Testis (tissue), 3 donors: ENCODE data around the gene AP5Z1. TPM values are rescaled to one million over a fixed set of nuclear protein-coding genes. Genes with fewer than 3 reads are reported as not detected.

Experiments
- DNase-seq: peaks from one replicate; pipeline ENCODE4 v3.0.0-alpha.2; 2019
- H3K27ac ChIP-seq, 2 donors: fragments of 200-600 bp; sonication (generic); one replicate each; pipeline ENCODE4 v1.5.1; 2019
- H3K27me3 ChIP-seq: fragments of 200-600 bp; sonication (generic); one replicate; pipeline ENCODE4 v1.5.1; 2019
- H3K36me3 ChIP-seq: fragments of 200-600 bp; sonication (generic); one replicate; pipeline ENCODE4 v1.5.1; 2017; ENCODE audit warnings: low read depth; ENCODE audit errors: missing control alignments
- H3K4me1 ChIP-seq: fragments of 200-600 bp; sonication (generic); one replicate; pipeline ENCODE4 v1.5.1; 2019
- H3K4me3 ChIP-seq, 2 donors: fragments of 200-600 bp; sonication (generic); one replicate each; pipeline ENCODE4 v1.5.1; 2017 to 2019
- H3K9me3 ChIP-seq: fragments of 200-600 bp; sonication (generic); one replicate; pipeline ENCODE4 v1.5.1; 2017
- POLR2A ChIP-seq: fragments of 450-650 bp; IDR thresholded peaks from one replicate; pipeline ENCODE4 v1.6.1; 2017; ENCODE audit warnings: antibody characterized with exemption, mild to moderate bottlenecking, moderate library complexity
- WGBS, 2 donors: methylation state at CpG; one replicate each; pipeline ENCODE4 v1.1.5; 2018; 5-methylcytosine and 5-hydroxymethylcytosine counted together
- intact Hi-C: fragments of 100-400 bp; cut with DNase I; formaldehyde crosslinking; loops from one replicate; pipeline ENCODE4 v1.15.1; 2023; ENCODE audit warnings: low total_unique reads
- polyA plus RNA-seq: library from polyadenylated mRNA; stranded (reverse); fragments of 350-450 nt; fragmentation: Illumina TruSeq; extraction: RNeasy Lipid Tissue Mini Kit (QIAGEN cat#74804); gene quantifications from one replicate; pipeline ENCODE4 v1.2.3, GENCODE V29; 2014; ENCODE audit warnings: low read depth, low replicate concordance; ENCODE audit not compliant: insufficient read depth
- total RNA-seq, 2 donors: library from RNA; depleted of rRNA; stranded (reverse); fragments of >200 nt; gene quantifications; one replicate each; pipeline ENCODE4 v1.2.3, GENCODE V29; 2016
- TF ChIP-seq, protein P1 (sequence below), 3 experiments: fragments of 450-650 bp in 2 of 3; fragments of 200-600 bp in 1 of 3; sonication (generic) in 1 of 3; IDR thresholded peaks; one replicate each; pipeline ENCODE4 v1.5.1; 2016 to 2019; ENCODE audit warnings: antibody characterized with exemption in 3 of 3, mild to moderate bottlenecking in 2 of 3, moderate library complexity in 1 of 3

The AP5Z1 gene
- total and polyA plus RNA-seq, 3 donors from 2014 or later, result 30.0 to 59.1 (median 47.6) TPM

DNA sequence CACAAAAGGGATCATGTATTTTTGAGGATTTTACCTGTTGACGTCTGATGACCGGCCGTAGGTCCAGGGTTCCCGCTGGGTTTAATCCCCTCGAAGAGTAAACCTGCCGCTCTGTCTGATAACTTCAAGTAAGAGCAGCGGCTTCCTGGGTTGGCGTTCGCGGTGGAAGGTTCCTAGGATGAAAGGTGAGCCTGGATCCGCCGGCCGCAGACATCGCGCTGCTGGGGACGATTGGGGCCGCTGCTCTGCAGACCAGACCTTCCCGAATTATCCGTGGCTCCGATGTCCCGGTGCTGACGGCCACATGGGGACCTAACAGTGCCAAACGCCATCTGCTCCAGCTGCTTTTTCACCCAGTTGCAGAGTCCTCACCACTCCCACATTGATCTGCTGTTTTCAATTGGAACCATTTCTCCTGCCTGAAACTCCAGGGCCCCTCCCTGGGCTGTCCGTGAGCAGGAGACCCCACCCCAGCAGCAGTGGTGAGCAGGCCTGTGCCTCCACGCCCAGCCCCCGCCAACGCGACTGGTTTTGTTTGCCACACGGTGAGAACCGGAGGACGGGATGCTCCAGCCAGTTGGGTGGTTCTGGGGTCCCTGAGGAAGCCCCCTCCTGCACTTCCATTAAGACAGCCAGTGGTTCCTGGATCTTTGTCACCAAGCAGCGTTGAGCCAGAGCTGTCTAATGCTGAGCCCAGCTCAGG, 12.2 kb upstream of the AP5Z1 start:
- no peak overlapping the region for H3K27ac ChIP-seq
- no peak for DNase-seq
- no peaks in the 10 kb centered on the region for H3K36me3 ChIP-seq
- TF ChIP-seq, protein P1, sequence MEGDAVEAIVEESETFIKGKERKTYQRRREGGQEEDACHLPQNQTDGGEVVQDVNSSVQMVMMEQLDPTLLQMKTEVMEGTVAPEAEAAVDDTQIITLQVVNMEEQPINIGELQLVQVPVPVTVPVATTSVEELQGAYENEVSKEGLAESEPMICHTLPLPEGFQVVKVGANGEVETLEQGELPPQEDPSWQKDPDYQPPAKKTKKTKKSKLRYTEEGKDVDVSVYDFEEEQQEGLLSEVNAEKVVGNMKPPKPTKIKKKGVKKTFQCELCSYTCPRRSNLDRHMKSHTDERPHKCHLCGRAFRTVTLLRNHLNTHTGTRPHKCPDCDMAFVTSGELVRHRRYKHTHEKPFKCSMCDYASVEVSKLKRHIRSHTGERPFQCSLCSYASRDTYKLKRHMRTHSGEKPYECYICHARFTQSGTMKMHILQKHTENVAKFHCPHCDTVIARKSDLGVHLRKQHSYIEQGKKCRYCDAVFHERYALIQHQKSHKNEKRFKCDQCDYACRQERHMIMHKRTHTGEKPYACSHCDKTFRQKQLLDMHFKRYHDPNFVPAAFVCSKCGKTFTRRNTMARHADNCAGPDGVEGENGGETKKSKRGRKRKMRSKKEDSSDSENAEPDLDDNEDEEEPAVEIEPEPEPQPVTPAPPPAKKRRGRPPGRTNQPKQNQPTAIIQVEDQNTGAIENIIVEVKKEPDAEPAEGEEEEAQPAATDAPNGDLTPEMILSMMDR (IDR thresholded peaks at IDR 0.05), result no peak
- no peak for TF ChIP-seq POLR2A
- no peaks in the 10 kb centered on the region for H3K27me3 ChIP-seq
- WGBS, 2 donors, result 94% methylated on average over 31 to 32 of the region's 32 CpGs
- no peak overlapping the region for H3K4me3 ChIP-seq
- intact Hi-C loops, result no loop called here
- no peaks in the 10 kb centered on the region for H3K9me3 ChIP-seq
- no peaks in the 10 kb centered on the region for H3K4me1 ChIP-seq

DNA sequence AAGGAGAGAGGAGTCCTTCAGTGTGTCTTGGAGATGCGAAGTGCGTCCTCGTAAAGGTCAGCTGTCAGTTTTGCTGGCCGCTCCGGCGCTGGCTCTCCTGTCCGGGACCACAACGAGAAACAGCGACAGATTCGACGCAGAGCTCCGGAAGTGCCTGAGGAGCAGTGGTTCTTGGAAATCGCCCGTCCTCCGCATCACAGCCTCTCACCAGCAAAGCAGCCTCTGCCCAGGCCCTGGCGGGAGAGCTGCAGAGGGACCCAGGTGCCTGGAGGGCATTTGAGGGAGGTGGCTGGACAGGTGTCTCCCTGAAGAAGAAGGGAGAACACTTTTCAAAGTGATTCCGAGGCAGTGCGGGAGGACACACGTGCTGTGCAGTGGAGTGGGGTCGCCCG, 11.6 kb upstream of the AP5Z1 start:
- H3K27me3 ChIP-seq, result no peaks in the 10 kb centered on the region
- no peak for DNase-seq
- intact Hi-C loops, result no loop called here
- H3K36me3 ChIP-seq, result no peaks in the 10 kb centered on the region
- no peak for TF ChIP-seq POLR2A
- TF ChIP-seq, protein P1 (IDR thresholded peaks at IDR 0.05), result no peak
- H3K27ac ChIP-seq, result no peak overlapping the region
- no peaks in the 10 kb centered on the region for H3K9me3 ChIP-seq
- WGBS, 2 donors, result 85 to 98% methylated on average over 6 to 21 of the region's 21 CpGs
- H3K4me1 ChIP-seq, result no peaks in the 10 kb centered on the region
- no peak overlapping the region for H3K4me3 ChIP-seq

DNA sequence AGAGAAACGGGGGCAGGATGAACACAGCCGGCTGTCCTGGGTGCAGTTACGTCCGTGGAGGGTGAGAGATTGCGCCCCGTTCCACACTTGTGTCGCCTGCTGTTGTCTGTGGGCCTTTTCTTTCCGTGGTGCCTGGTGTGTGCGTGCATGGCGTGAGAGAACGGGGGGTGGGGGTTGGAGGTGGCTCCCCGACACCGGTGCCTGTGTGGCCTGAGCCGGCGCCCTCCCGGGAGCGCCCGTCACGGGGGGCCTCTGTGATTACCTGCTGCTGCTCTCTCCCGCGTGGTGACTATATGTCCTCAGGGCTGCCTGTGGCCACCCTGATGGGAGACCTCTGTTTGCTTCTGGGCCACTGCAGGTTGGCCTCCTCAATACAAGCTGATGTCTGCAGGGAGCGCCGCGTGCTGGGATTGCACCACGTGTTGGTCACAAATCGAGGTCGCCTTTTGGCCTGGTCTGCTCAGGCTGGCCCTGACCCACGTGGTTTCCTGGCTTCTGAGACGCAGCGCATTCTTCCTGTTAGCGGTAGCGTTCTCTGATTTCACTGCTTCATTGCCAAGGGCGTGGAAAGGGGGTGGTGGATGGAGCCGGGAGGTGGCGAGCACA, 10.9 kb upstream of the AP5Z1 start:
- Histone ChIP-seq H3K9me3 (no peaks in the 10 kb centered on the region), H3K27ac (no peak overlapping the region), H3K4me1 (no peaks in the 10 kb centered on the region), H3K36me3 (no peaks in the 10 kb centered on the region), H3K4me3 (no peak overlapping the region), H3K27me3 (no peaks in the 10 kb centered on the region)
- intact Hi-C loops, result no loop called here
- TF ChIP-seq POLR2A, result no peak
- TF ChIP-seq, protein P1 (IDR thresholded peaks at IDR 0.05), result no peak
- DNase-seq, result no peak
- 80 to 83% methylated on average over 18 to 35 of the region's 35 CpGs for WGBS, 2 donors

DNA sequence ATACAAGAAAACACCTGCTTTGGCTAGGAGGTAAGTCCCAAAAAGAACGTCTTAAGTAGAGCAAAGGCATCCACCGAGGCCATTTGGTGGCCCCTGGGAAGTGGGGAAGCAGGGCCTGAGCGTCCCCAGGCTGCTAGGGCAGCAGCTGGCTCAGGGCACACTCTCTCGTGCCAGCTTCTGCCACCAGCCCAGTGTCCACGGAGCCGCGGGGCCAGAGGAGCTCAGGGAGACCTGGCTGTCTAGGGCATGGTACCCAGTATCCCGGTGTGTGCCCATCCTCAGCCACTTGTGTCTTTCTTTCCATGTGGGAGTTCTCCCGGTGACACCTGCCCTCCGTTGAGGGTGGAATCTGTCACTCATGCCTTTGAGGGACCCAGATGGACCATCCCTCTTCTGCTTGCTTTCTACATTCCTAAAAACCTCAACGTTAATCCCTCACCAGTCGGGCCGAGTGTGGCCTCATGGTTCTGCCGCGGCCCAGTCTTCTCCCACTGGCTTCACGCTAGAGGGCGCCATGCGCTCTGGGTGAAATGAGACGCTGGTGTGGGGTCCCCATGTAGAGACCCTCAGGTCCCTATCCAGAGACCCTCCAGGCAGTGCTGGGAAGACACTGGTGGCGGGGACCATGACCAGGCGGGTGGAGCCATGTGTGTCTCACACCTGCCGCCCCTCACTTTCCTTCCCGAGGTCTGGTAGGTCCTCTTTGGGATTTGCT, 9.5 kb upstream of the AP5Z1 start:
- H3K4me1 ChIP-seq, result no peaks in the 10 kb centered on the region

More for the DNA sequence above, 9.5 kb upstream of the AP5Z1 start:
- no peak for DNase-seq
- TF ChIP-seq POLR2A, result no peak
- TF ChIP-seq, protein P1 (IDR thresholded peaks at IDR 0.05), result no peak
- 89% methylated on average over 19 to 23 of the region's 23 CpGs for WGBS, 2 donors
- Histone ChIP-seq H3K4me3 (no peak overlapping the region), H3K9me3 (no peaks in the 10 kb centered on the region), H3K27ac (no peak overlapping the region), H3K36me3 (no peaks in the 10 kb centered on the region), H3K27me3 (no peaks in the 10 kb centered on the region)
- intact Hi-C loops, result no loop called here
